SIG-M5 (cell line): ENCODE measurements around the gene CRY2.
A peak's percentile ranks its signal among the peaks of the same experiment; 100 is the strongest.
"Not testable (repeated sequence)": the region's sequence is repeated elsewhere in the genome, so short reads cannot be mapped to it uniquely, and the experiment has no call there.

Experiments
- DNase-seq: peaks from one replicate; lab custom pipeline; 2025; lab: John Stamatoyannopoulos, UW

The CRY2 gene

GRCh38 chr11:45899448-45900174 lies 52.3 kb downstream of the CRY2 start:
- DNase-seq = no peak

GRCh38 chr11:45900175-45900800 lies 53.0 kb downstream of the CRY2 start:
- DNase-seq = not testable (repeated sequence)

- no peak for DNase-seq
These were observed 53.8 kb downstream of the CRY2 start for GRCh38 chr11:45900916-45901617.

GRCh38 chr11:45901626-45902025 lies 54.4 kb downstream of the CRY2 start:
- no peak for DNase-seq

GRCh38 chr11:45902452-45903380 lies 55.4 kb downstream of the CRY2 start:
- no peak for DNase-seq

- DNase-seq = no peak
These were observed 57.1 kb downstream of the CRY2 start for GRCh38 chr11:45904309-45904915.

GRCh38 chr11:45905095-45905494 lies 57.8 kb downstream of the CRY2 start:
- DNase-seq = no peak

GRCh38 chr11:45905576-45905975 lies 58.3 kb downstream of the CRY2 start:
- DNase-seq = not testable (repeated sequence)

- no peak for DNase-seq
These were observed 58.9 kb downstream of the CRY2 start for GRCh38 chr11:45906096-45906682.

- no peak for DNase-seq
These were observed 59.8 kb downstream of the CRY2 start, which contains the start of gene FREY1 for GRCh38 chr11:45906965-45907611. Gene FREY1, minus strand, starts transcription at chr11:45907271. Its CDS starts 26 bp downstream, at chr11:45907245.

GRCh38 chr11:45907911-45908370 lies 60.7 kb downstream of the CRY2 start:
- no peak for DNase-seq

- DNase-seq = no peak
These were observed 62.6 kb downstream of the CRY2 start for GRCh38 chr11:45909594-45910475.

GRCh38 chr11:45910623-45911022 lies 63.3 kb downstream of the CRY2 start:
- DNase-seq = no peak

GRCh38 chr11:45913514-45913913 lies 66.2 kb downstream of the CRY2 start:
- no peak for DNase-seq

- DNase-seq = no peak
These were observed 66.8 kb downstream of the CRY2 start for GRCh38 chr11:45913942-45914635.

GRCh38 chr11:45915446-45915845 lies 68.2 kb downstream of the CRY2 start:
- DNase-seq = no peak

GRCh38 chr11:45917286-45917622 lies 70.0 kb downstream of the CRY2 start:
- DNase-seq = no peak

GRCh38 chr11:45917623-45918330 lies 70.5 kb downstream of the CRY2 start, which contains the start of gene PEX16:
Gene PEX16, minus strand, starts transcription at chr11:45917877. Its CDS starts 66 bp downstream, at chr11:45917811.
- DNase-seq = peak; percentile 95
